ENCODE results near the gene IFRD2.
"Not testable (repeated sequence)": the region's sequence is repeated elsewhere in the genome, so short reads cannot be mapped to it uniquely, and the experiment has no call there.

The IFRD2 gene

DNA sequence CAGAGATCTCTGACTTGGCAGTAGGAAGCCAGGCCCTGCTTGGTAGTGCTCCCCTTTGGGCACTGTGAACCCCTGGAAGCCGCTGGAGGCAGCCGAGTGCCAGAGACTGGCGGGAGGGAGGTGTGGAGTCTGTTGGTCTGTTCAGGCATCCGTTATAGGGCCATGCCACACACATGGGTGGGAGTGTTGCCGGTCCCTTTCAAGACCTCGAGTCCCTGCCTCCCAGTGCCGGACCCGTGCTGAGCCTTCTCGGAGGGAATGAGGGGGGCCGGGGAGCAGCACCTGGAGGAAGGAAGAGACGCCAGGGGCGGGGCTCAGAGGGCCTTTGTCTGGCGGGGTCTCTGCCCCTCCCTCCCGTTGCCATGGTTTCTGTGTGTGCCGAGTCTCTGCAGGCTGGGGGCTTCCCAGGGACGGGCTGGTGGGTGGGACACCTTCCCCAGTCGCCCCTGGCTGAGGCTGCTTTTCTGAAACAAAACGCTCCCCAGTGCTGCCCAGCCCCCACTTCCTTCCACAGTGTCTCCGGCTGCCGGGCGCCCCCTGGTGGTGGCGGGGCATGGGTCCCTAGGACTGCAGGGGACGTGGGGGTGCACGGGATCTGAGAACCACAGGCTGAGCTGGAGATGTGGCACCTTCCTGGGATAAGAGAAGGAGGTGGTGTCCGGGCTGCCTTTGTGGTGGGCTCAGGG, 46.3 kb downstream of the IFRD2 start:
- no peaks in the 10 kb centered on the region for H3K27me3 ChIP-seq (ENCODE audit: insufficient read depth, low read length)
- no peak overlapping the region for H3K4me3 ChIP-seq (ENCODE audit: low read length)
- no peak overlapping the region for H2AFZ ChIP-seq (ENCODE audit: low read depth, low read length)
- H3K4me1 ChIP-seq (ENCODE audit: insufficient read depth, low read length): peaks cover 48% of the 10 kb centered on the region
- peaks cover 29% of the 10 kb centered on the region for H3K36me3 ChIP-seq (ENCODE audit: insufficient read depth, low read length)
- no peaks in the 10 kb centered on the region for H3K9me3 ChIP-seq (ENCODE audit: low read length)

DNA sequence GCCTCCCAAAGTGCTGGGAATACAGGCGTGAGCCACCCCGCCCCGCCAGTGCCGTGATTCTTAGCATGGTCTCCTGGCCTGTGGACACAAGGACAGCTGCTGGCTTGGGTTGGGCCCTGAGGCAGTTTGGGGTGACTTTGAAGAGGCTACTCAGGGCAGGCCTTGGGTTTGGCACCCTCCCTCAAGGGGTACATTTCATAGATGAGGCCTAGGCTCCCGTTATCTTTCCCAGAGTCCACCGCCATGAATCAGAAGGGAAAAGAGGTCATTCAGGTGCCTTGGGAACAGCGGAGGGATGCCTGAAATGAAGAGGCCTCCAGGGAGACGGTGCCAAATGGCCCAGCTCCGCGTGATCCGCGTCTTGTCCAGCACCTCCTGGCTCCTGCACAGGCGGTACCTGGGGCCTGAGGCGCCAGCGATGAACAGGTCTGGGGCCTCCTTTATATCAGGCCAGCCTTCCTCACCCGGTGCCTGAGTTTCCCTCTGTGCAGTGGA, 46.9 kb downstream of the IFRD2 start:
- Histone ChIP-seq H3K4me3 (ENCODE audit: low read length) (no peak overlapping the region), H3K27me3 (ENCODE audit: insufficient read depth, low read length) (no peaks in the 10 kb centered on the region), H3K4me1 (ENCODE audit: insufficient read depth, low read length) (peaks cover 53% of the 10 kb centered on the region), H3K36me3 (ENCODE audit: insufficient read depth, low read length) (peaks cover 27% of the 10 kb centered on the region), H3K9me3 (ENCODE audit: low read length) (no peaks in the 10 kb centered on the region), H2AFZ (ENCODE audit: low read depth, low read length) (no peak overlapping the region)

DNA sequence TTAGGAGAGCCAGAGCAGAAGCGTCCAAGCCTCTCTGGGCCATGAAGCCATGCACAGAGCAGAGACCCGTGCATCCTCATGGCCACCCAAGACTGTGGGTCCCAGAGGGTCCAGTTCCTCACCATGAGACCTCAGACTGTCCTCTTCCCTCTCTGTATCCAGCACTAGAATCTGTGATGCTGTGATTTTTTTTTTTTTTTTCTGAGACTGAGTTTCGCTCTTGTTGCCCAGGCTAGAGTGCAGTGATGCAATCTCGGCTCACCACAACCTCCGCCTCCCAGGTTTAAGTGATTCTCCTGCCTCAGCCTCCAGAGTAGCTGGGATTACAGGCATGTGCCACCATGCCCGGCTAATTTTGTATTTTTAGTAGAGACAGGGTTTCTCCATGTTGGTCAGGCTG, 47.4 kb downstream of the IFRD2 start:
- H3K27me3 ChIP-seq (ENCODE audit: insufficient read depth, low read length); H3K9me3 ChIP-seq (ENCODE audit: low read length); H3K4me3 ChIP-seq (ENCODE audit: low read length); H2AFZ ChIP-seq (ENCODE audit: low read depth, low read length): not testable (repeated sequence)
- Histone ChIP-seq H3K4me1 (ENCODE audit: insufficient read depth, low read length) (peaks cover 58% of the 10 kb centered on the region), H3K36me3 (ENCODE audit: insufficient read depth, low read length) (peaks cover 24% of the 10 kb centered on the region)

DNA sequence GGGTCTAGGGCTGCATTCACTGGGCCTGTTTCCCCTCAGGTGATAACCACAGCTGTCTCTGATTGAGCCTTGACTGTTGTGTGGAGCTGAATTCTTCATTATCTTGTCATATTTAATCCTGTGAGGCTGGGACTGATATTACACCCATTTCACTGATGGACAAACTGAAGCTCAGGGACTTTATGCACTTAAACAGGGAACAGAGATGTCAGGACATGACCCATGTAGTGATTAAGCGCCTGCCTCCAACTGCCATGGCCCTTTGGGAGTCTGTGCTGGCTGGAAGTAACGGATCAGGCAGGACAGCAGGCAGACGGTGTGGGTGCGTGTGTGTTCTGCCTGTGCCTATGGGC, 48.7 kb downstream of the IFRD2 start:
- Histone ChIP-seq H3K27me3 (ENCODE audit: insufficient read depth, low read length) (no peaks in the 10 kb centered on the region), H3K4me3 (ENCODE audit: low read length) (no peak overlapping the region), H3K9me3 (ENCODE audit: low read length) (no peaks in the 10 kb centered on the region), H2AFZ (ENCODE audit: low read depth, low read length) (no peak overlapping the region), H3K4me1 (ENCODE audit: insufficient read depth, low read length) (peaks cover 69% of the 10 kb centered on the region), H3K36me3 (ENCODE audit: insufficient read depth, low read length) (peaks cover 27% of the 10 kb centered on the region)

DNA sequence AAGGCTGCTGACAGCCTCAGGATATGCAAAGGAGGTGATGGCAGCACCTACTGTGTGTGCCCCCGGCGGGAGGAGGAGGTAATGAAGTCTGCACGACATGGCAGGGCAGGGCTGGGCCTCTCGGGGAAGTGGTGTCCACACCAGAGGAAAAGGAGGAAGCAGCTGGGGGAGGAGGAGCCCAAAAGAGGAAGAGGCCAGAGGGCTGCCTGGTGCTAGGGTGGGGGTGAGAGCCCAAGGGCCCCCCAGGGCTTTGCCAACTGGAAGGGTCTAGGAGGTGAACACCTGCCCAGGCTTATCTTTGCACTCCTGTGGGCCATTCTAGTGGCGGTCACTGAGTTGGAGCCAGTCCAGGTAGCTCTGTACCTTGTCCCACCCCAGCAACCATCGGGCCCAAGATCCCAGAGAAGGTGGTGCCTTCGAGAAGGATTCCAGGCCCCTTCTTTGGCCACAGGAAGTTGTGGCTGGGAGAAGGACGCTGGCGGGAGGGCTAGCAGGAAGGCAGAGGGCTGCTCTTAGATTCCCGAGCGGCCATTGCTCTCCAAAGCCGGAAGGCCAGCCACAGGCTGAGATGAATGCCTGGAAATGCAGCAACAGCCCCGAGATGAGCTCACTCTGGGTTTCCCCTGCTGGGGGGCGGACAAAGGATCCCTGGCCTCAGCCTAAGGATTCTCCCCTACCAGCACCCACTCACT, 49.2 kb downstream of the IFRD2 start:
- H3K4me3 ChIP-seq (ENCODE audit: low read length): no peak overlapping the region
- H3K27me3 ChIP-seq (ENCODE audit: insufficient read depth, low read length): no peaks in the 10 kb centered on the region
- H3K4me1 ChIP-seq (ENCODE audit: insufficient read depth, low read length): peaks cover 74% of the 10 kb centered on the region
- H2AFZ ChIP-seq (ENCODE audit: low read depth, low read length): no peak overlapping the region
- H3K9me3 ChIP-seq (ENCODE audit: low read length): no peaks in the 10 kb centered on the region
- H3K36me3 ChIP-seq (ENCODE audit: insufficient read depth, low read length): peaks cover 24% of the 10 kb centered on the region

DNA sequence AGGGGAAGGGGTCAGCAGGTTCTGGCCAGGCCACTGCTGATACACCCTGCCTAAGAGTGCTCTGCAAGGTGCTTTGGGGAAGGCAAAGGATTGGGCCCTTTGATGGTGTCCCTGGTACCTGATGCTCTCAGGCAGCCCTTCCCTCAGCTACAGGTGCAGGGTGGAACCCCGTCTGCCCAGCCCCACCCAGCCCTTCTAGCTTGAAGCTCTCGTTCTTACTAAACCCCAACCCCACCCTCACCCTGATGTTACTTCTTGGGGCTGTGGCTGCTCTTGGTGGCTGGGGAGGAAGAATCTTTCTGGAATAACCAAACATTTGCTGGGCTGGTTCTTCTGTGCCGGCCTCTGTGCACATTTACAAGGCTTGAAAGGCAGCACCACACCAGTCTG, 49.9 kb downstream of the IFRD2 start:
- peaks cover 77% of the 10 kb centered on the region for H3K4me1 ChIP-seq (ENCODE audit: insufficient read depth, low read length)
- H3K9me3 ChIP-seq (ENCODE audit: low read length): no peaks in the 10 kb centered on the region
- H3K36me3 ChIP-seq (ENCODE audit: insufficient read depth, low read length): peaks cover 20% of the 10 kb centered on the region
- H2AFZ ChIP-seq (ENCODE audit: low read depth, low read length): no peak overlapping the region
- no peak overlapping the region for H3K4me3 ChIP-seq (ENCODE audit: low read length)
- H3K27me3 ChIP-seq (ENCODE audit: insufficient read depth, low read length): no peaks in the 10 kb centered on the region

DNA sequence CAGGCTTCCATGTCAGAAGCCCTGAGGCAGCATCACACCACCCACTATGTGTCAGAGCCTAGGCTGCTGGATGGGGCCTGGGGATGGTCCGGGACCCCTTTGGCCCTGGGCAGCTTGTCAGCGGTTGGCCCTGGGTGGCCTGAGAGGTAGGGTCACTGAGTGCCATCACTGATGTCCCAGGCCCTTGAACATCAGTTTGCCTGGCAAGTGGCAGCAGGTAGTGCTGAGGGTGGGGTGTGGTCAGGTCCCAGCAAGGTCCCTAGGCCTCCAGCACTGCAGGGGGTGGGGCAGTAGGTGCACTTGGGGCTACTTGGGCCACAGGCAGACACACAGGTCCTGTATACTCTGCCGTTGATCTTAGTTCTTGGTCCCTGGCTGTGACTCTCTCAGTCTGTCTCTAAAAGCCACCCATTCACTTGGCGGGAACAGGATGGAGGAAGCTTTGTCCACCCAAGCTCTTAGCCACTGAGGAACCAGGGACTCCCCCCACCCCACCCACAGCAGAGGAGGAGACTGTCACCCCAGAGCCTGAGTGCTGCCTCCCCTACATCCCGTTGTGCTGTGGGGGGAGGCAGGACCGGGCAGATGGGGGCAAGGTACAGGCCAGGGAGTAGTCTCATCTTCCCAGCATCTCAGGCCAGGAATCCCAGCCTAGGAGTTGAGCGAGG, 50.4 kb downstream of the IFRD2 start:
- Histone ChIP-seq H3K9me3 (ENCODE audit: low read length) (no peaks in the 10 kb centered on the region), H3K27me3 (ENCODE audit: insufficient read depth, low read length) (no peaks in the 10 kb centered on the region), H3K4me1 (ENCODE audit: insufficient read depth, low read length) (peaks cover 73% of the 10 kb centered on the region), H2AFZ (ENCODE audit: low read depth, low read length) (no peak overlapping the region), H3K36me3 (ENCODE audit: insufficient read depth, low read length) (peaks cover 17% of the 10 kb centered on the region), H3K4me3 (ENCODE audit: low read length) (no peak overlapping the region)

DNA sequence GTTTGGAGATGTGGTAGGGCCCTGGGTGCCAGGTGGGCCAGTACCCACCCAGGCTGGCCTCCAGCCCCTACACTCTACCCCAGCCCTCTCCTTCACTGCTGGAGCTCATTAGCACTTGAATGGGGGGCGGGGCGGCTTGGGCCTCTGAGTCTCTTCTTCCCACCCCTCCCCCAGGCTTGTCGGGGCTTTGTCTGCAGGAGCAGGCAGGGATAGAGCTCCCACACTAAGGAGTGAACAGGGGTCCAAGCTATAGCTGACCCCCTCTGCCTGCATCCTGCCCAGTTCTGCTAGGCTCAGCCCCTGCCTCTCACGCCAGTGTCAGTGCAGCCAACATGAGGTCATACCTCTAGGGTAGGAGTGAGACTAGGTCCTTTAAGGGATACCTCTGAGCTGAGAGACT, 51.1 kb downstream of the IFRD2 start:
- no peak overlapping the region for H3K4me3 ChIP-seq (ENCODE audit: low read length)
- H3K36me3 ChIP-seq (ENCODE audit: insufficient read depth, low read length): peaks cover 17% of the 10 kb centered on the region
- peaks cover 66% of the 10 kb centered on the region for H3K4me1 ChIP-seq (ENCODE audit: insufficient read depth, low read length)
- no peaks in the 10 kb centered on the region for H3K9me3 ChIP-seq (ENCODE audit: low read length)
- H2AFZ ChIP-seq (ENCODE audit: low read depth, low read length): no peak overlapping the region
- H3K27me3 ChIP-seq (ENCODE audit: insufficient read depth, low read length): no peaks in the 10 kb centered on the region

DNA sequence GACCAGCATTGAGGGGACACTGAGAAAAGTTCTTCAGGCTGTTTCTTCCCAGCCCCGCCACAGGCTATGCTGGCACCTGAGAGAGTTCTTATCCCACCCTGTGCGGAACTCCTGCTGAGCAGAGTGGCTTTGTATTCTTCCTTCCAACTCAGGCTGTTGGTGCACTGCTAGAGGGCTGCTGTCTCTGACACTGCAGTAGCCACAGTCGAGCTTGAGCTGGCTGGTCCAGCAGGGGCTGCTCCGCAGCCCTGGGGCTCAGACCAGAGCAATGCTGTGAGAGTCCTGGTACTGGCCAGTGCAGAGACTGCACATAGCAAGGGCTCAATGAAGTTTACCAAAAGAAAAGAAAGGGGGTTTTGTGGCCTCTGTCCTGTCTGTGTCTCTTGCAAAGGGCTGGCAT, 52.6 kb downstream of the IFRD2 start:
- no peaks in the 10 kb centered on the region for H3K9me3 ChIP-seq (ENCODE audit: low read length)

DNA sequence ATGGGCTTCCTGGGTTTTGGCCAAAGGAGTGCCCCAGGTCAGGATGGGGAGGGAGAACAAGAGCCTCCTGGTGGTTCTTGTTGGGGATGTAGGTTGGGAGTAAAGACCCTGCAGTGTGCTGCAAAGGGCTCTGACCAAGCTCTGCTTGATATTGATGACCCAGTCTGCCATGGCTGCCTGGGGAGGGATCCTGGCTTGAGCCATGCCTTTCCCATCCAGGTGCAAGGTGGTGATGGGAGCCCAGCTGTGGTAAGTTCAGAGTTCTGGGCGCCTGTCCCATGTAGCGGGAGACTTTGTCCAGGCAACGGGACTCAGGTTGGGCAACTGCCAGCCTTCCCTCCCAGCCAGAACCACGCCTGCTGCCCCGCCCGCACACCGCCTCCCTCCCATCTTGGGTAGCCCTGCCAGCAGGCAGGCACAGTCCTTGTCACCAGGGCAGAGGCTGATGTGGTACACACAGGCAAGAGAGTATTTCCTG, 53.6 kb downstream of the IFRD2 start:
- Histone ChIP-seq H3K9me3 (ENCODE audit: low read length) (no peaks in the 10 kb centered on the region), H3K4me3 (ENCODE audit: low read length) (peak overlapping the region; percentile 94), H2AFZ (ENCODE audit: low read depth, low read length) (no peak overlapping the region), H3K27me3 (ENCODE audit: insufficient read depth, low read length) (no peaks in the 10 kb centered on the region), H3K4me1 (ENCODE audit: insufficient read depth, low read length) (peaks cover 64% of the 10 kb centered on the region), H3K36me3 (ENCODE audit: insufficient read depth, low read length) (peaks cover 14% of the 10 kb centered on the region)

More for the DNA sequence above, 52.6 kb downstream of the IFRD2 start:
- Histone ChIP-seq H3K36me3 (ENCODE audit: insufficient read depth, low read length) (peaks cover 17% of the 10 kb centered on the region), H3K4me1 (ENCODE audit: insufficient read depth, low read length) (peaks cover 62% of the 10 kb centered on the region), H3K27me3 (ENCODE audit: insufficient read depth, low read length) (no peaks in the 10 kb centered on the region), H2AFZ (ENCODE audit: low read depth, low read length) (no peak overlapping the region), H3K4me3 (ENCODE audit: low read length) (no peak overlapping the region)

DNA sequence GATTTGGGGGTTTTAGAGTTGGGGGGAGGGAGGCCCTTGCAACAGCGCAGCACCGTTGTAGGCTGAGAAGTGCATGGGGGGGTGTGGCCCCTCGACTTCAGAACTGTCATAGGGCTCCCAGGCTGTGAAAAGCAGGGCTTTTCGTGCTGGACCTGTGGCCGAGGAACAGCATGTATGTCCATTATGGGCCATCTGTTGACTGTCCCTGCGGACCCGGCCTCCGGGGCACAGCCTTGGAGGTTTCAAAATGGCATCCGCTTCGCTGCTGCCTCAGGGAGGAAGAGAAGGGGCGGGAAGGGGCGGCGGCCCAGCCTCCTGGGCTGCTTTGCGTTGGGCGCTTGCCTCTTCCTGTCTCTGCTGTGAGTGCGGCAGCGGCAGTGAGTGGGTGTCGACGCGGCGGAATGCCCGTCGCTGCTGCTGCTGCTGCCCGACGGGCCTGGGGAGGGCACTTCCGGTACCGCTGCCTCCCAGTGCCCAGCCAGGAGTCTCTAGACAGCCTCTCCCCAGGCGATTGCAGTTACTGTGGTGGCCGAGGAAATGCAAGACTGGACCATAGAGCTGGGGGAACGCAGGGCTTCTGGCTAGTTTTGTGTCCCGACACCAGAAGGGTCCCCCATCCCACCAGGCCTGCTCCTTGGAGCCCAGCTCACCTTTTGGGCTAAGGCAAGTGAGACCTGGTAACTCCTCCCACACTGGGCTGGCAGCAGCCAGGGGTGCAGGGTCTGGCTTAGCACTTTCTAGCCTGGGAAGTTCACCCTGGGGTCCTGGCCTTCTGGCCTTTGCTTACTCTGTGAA, 54.3 kb downstream of the IFRD2 start:
- Histone ChIP-seq H3K4me1 (ENCODE audit: insufficient read depth, low read length) (peaks cover 69% of the 10 kb centered on the region), H3K27me3 (ENCODE audit: insufficient read depth, low read length) (no peaks in the 10 kb centered on the region), H3K4me3 (ENCODE audit: low read length) (peak overlapping the region; percentile 94), H3K36me3 (ENCODE audit: insufficient read depth, low read length) (peaks cover 10% of the 10 kb centered on the region), H2AFZ (ENCODE audit: low read depth, low read length) (no peak overlapping the region), H3K9me3 (ENCODE audit: low read length) (no peaks in the 10 kb centered on the region)

Measured in neuron (in vitro differentiated cells).